Osteocyte (in vitro differentiated cells): Measurements from ENCODE around the gene GOLGA6L10. TPM values are rescaled to one million over a fixed set of nuclear protein-coding genes. Genes with fewer than 3 reads are reported as not detected.
"Not testable (repeated sequence)": the region's sequence is repeated elsewhere in the genome, so short reads cannot be mapped to it uniquely, and the experiment has no call there.

ENCODE experiments used
- DNase-seq: peaks from one replicate; pipeline ENCODE4 v3.0.0; 2021; ENCODE audit warnings: mixed read lengths; ENCODE audit not compliant: unreplicated experiment; ENCODE audit errors: extremely low spot score
- H3K27ac Mint-ChIP-seq: one replicate; pipeline ENCODE4 v1.8.0; 2021; ENCODE audit warnings: mild to moderate bottlenecking, mixed read lengths; ENCODE audit not compliant: unreplicated experiment
- H3K27me3 Mint-ChIP-seq: one replicate; pipeline ENCODE4 v1.8.0; 2021; ENCODE audit warnings: mixed read lengths; ENCODE audit not compliant: unreplicated experiment
- H3K36me3 Mint-ChIP-seq: one replicate; pipeline ENCODE4 v1.8.0; 2021; ENCODE audit warnings: mixed read lengths; ENCODE audit not compliant: unreplicated experiment
- H3K4me1 Mint-ChIP-seq: one replicate; pipeline ENCODE4 v1.8.0; 2021; ENCODE audit warnings: mixed read lengths; ENCODE audit not compliant: unreplicated experiment
- H3K4me3 Mint-ChIP-seq: one replicate; pipeline ENCODE4 v1.8.0; 2021; ENCODE audit warnings: mild to moderate bottlenecking, moderate library complexity, mixed read lengths; ENCODE audit not compliant: unreplicated experiment
- H3K9me3 Mint-ChIP-seq: one replicate; pipeline ENCODE4 v1.8.0; 2021; ENCODE audit warnings: mixed read lengths; ENCODE audit not compliant: unreplicated experiment
- total RNA-seq: library from RNA; stranded (reverse); gene quantifications from 2 replicates; pipeline ENCODE4 v1.2.1, GENCODE V29; 2021
- TF ChIP-seq, protein P1 (sequence below): fragments of 200-600 bp; sonication (generic); IDR thresholded peaks from 2 replicates; pipeline ENCODE4 v1.5.0; 2021; ENCODE audit warnings: antibody characterized with exemption, mild to moderate bottlenecking, moderate library complexity

GOLGA6L10 gene
- total RNA-seq, 1 donor from 2014 or later, result 1.6 TPM

DNA sequence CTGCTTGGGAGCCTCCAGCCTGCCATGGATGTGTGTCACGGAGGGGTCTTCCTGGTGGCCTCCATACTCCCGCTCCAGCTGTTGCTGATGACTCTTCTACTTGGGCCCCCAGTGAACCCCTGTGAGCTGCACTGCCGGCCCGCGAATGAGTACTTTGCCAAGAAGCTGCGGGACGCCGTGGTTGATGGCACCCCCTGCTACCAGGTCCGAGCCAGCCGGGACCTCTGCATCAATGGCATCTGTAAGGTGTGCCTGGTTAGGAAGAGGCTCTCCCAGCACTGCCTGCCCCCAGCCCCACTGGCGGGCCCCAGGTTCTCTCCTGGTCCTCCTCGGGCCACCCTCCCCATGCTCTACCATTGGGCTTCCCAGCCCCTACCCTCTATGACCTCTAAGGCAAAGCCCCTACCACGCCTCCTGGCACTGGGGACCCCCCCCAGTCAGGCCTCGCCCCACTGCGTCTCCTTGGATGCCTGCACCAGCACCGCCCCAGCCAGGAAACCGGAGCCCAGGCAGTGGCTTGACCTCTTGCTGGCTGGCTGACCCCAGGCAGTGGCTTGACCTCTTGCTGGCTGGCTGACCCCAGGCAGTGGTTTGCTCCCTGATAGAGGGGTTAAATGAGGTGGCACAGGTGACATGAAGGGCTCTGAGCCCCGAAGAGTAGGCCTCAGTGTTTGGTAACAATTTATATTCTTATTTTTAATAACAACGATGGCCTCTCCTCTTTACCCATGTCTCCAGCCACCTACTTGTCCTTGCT, 29.6 kb downstream of the GOLGA6L10 start:
- H3K27ac Mint-ChIP-seq, H3K27me3 Mint-ChIP-seq, H3K9me3 Mint-ChIP-seq, H3K4me1 Mint-ChIP-seq, H3K36me3 Mint-ChIP-seq, H3K4me3 Mint-ChIP-seq, DNase-seq: not testable (repeated sequence)

DNA sequence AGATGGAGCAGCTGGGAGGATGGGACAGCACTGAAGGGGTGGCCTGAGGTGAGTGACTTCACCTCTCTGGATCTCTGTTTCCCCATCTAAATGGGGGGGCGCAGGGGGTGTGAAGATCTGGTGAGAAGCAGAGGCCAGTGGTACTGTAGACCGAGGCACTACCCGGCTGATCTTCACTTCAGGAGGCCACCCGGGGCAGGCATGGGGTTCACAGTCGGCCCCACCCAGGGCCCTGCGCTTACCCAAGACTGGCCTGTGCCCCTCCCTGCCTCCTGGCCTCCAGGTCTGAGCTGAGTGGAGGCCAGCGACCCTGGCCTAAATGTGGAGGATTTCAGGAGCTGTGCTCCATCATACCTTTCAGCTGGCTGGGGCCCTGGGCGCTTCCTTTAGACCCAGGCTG, 31.0 kb downstream of the GOLGA6L10 start:
- DNase-seq, H3K36me3 Mint-ChIP-seq, H3K9me3 Mint-ChIP-seq, H3K27ac Mint-ChIP-seq, H3K4me1 Mint-ChIP-seq, H3K27me3 Mint-ChIP-seq, H3K4me3 Mint-ChIP-seq: not testable (repeated sequence)

DNA sequence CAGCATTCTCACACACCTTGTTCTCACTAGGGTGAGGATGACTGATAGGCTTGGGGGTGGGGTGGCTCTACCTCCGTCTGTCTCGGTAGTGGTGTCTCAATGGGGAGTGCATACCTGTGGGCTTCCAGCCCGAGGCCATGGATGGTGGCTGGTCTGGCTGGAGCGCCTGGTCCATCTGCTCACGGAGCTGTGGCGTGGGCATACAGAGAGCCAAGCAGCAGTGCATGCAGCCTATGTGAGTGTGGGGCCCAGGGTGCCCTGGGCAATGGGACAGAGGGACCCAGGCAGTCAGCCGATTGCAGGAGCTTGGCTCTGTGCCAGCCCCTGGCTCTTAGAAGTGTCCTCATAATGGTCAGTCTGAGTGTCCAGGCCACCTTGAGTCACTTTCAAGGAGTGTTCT, 31.8 kb downstream of the GOLGA6L10 start:
- not testable (repeated sequence) for DNase-seq, H3K4me3 Mint-ChIP-seq, H3K4me1 Mint-ChIP-seq, H3K27ac Mint-ChIP-seq, H3K27me3 Mint-ChIP-seq, H3K36me3 Mint-ChIP-seq, H3K9me3 Mint-ChIP-seq

DNA sequence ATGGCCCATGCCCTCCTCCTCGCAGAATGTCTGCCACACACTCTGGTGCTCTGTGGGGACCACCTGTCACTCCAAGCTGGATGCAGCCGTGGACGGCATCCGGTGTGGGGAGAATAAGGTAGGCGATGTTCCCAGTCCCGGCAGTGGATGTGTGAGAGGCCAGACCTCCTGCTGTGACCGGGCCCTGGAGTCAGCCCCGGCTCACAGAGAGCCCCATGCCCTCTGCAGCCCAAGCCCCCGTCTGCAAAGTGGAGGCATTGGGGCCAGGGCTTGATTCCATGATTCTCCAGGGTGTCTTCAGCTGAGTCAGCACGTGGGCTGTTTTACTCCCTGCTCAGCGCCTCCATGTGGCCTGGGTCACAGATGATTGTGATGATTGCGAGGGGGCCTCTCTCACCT, 32.2 kb downstream of the GOLGA6L10 start:
- no peaks in the 10 kb centered on the region for H3K36me3 Mint-ChIP-seq
- H3K27me3 Mint-ChIP-seq, result no peaks in the 10 kb centered on the region
- no peaks in the 10 kb centered on the region for H3K9me3 Mint-ChIP-seq
- H3K27ac Mint-ChIP-seq, result no peak overlapping the region
- H3K4me3 Mint-ChIP-seq, result no peak overlapping the region
- no peaks in the 10 kb centered on the region for H3K4me1 Mint-ChIP-seq
- TF ChIP-seq, protein P1, sequence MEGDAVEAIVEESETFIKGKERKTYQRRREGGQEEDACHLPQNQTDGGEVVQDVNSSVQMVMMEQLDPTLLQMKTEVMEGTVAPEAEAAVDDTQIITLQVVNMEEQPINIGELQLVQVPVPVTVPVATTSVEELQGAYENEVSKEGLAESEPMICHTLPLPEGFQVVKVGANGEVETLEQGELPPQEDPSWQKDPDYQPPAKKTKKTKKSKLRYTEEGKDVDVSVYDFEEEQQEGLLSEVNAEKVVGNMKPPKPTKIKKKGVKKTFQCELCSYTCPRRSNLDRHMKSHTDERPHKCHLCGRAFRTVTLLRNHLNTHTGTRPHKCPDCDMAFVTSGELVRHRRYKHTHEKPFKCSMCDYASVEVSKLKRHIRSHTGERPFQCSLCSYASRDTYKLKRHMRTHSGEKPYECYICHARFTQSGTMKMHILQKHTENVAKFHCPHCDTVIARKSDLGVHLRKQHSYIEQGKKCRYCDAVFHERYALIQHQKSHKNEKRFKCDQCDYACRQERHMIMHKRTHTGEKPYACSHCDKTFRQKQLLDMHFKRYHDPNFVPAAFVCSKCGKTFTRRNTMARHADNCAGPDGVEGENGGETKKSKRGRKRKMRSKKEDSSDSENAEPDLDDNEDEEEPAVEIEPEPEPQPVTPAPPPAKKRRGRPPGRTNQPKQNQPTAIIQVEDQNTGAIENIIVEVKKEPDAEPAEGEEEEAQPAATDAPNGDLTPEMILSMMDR, result no peak
- no peak for DNase-seq

DNA sequence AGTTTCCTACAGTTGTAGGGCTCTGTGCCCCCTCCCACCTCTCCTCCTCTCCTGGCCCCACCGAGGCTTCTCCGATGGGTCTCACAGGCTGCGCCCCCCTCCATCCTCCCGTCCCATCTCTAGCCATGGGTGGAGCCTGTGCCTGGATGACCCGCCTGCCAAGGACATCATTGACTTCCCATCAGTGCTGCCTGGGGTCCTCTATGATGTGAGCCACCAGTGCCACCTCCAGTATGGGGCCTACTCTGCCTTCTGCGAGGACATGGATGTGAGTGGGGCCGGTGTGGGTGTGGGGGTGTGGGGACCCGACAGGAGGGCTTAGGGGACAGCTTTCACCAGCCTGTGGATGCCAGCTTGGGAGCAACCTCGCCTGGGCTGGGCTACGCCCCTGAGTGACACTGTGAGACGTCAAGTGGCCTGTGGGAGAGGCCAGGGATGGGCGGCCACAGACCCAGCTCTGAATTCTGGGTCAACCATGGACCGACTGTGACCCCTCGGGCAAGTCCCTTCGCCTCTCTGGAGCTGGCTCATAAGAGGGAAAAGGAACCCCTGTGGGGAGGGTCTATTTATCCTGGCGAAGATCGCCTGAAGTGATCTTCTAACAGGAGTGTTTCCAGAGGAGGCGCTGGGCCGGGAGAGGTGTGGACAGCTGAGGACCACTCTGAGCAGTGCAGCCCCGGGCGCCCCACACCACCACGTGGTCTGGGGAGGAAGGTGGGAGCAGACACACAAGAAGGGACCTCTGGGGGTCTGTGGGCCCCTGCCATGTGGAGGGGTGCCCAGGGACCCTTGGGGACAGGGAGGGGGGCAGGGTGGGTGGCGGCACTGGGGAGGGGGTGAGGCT, 32.8 kb downstream of the GOLGA6L10 start:
- H3K27me3 Mint-ChIP-seq, H3K27ac Mint-ChIP-seq, DNase-seq, H3K4me3 Mint-ChIP-seq, H3K36me3 Mint-ChIP-seq, H3K9me3 Mint-ChIP-seq, H3K4me1 Mint-ChIP-seq: not testable (repeated sequence)

DNA sequence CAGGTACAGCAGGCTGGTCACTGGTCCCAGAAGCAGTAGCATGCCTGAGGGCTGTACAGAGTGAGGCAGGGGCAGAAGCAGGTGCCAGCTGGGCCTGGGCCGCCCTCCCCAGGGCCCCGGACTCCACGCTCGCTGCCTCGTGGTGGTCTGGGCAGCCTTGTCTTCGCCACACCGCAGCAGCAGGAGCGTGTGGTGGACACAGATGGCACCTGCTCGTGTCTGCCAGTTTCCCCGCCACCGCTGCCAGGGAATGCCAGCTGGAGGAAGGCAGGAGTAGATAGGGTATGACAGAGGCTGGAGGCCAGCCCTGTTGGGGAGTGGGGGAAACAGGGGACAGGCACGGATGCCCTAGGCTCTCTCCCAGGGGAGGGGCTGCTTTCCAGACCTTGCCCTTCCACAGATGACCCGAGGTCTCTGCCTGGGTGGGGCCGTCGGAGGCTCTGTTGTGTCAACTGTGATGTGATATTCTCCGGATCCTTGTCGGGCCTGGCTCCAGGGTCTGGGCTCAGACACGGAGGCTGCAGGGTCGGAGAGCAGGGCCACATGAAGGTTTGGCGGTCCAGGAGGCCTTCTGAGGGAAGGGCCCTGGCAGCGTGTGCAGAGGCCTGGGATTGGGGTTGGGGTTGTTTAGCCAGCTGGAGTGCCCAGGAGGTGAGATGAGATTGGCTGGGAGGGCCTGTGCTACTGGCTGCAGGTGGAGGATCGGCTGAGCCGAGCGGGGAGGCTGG, 33.6 kb downstream of the GOLGA6L10 start:
- H3K27me3 Mint-ChIP-seq, result peaks cover 8% of the 10 kb centered on the region
- TF ChIP-seq, protein P1, result no peak
- H3K4me3 Mint-ChIP-seq, result no peak overlapping the region
- no peak for DNase-seq
- no peaks in the 10 kb centered on the region for H3K4me1 Mint-ChIP-seq
- no peaks in the 10 kb centered on the region for H3K36me3 Mint-ChIP-seq
- no peak overlapping the region for H3K27ac Mint-ChIP-seq
- peaks cover 4% of the 10 kb centered on the region for H3K9me3 Mint-ChIP-seq
